Ovary (tissue), 9 donors: ENCODE data around the gene PPP2R2C. TPM values are rescaled to one million over a fixed set of nuclear protein-coding genes. Genes with fewer than 3 reads are reported as not detected.

Experiments
- DNase-seq, 5 donors: peaks; one replicate each; pipeline ENCODE4 v3.0.0-alpha.2; 2019 to 2020
- H3K27ac ChIP-seq, 2 donors: fragments of 200-600 bp; one replicate each; pipeline versions ENCODE4 v1.5.1 to v1.8.0; 2019 to 2022
- H3K27me3 ChIP-seq: fragments of 200-600 bp; one replicate; pipeline ENCODE4 v1.8.0; 2022
- H3K36me3 ChIP-seq: fragments of 200-600 bp; sonication (generic); one replicate; pipeline ENCODE4 v1.5.1; 2019
- H3K4me1 ChIP-seq: one replicate; pipeline ENCODE4 v1.8.1; 2013; ENCODE audit warnings: mild to moderate bottlenecking, moderate library complexity; ENCODE audit not compliant: insufficient read depth
- H3K4me3 ChIP-seq: fragments of 200-600 bp; sonication (generic); one replicate; pipeline ENCODE4 v1.5.1; 2017
- H3K9me3 ChIP-seq, 2 donors: fragments of 200-600 bp in 1 of 2; sonication (generic) in 1 of 2; one replicate each; pipeline versions ENCODE4 v1.5.1 to v1.8.1; 2013 to 2019; ENCODE audit warnings: mild to moderate bottlenecking in 1 of 2, moderate library complexity in 1 of 2
- CTCF ChIP-seq, 3 donors: fragments of 450-650 bp in 2 of 3; fragments of 200-600 bp in 1 of 3; IDR thresholded peaks; one replicate each; pipeline versions ENCODE4 v1.5.1 to v1.8.0; 2016 to 2022; ENCODE audit warnings: antibody characterized with exemption in 3 of 3, mild to moderate bottlenecking in 1 of 3
- EP300 ChIP-seq: sonication (generic); formaldehyde crosslinking; IDR thresholded peaks from one replicate; pipeline ENCODE4 v1.6.1; 2017; ENCODE audit warnings: antibody characterized with exemption
- POLR2A ChIP-seq: fragments of 450-650 bp; IDR thresholded peaks from one replicate; pipeline ENCODE4 v1.6.1; 2017; ENCODE audit warnings: antibody characterized with exemption, mild to moderate bottlenecking, moderate library complexity
- WGBS, 3 donors: extraction: QIAGEN DNeasy Blood & Tissue Kit in 1 of 3; methylation state at CpG; one replicate each; pipeline versions ENCODE4 v1.1.5 to v1.1.7; 2013 to 2017; 5-methylcytosine and 5-hydroxymethylcytosine counted together
- intact Hi-C, 4 donors: fragments of 100-400 bp; cut with DNase I; formaldehyde crosslinking; loops; one replicate each; pipeline versions ENCODE4 v1.11.0 to v1.15.1; 2022 to 2023
- polyA plus RNA-seq, 2 donors: library from polyadenylated mRNA; stranded (reverse); fragments of 200-250 nt in 1 of 2; fragments of 350-450 nt in 1 of 2; fragmentation: Illumina TruSeq in 1 of 2; extraction: RNeasy Lipid Tissue Mini Kit (QIAGEN cat#74804) in 1 of 2; gene quantifications; one replicate each; pipeline ENCODE4 v1.2.3, GENCODE V29; 2013 to 2014
- total RNA-seq, 7 donors: library from RNA; depleted of rRNA in 2 of 7; stranded (reverse); fragments of >200 nt in 2 of 7; fragmentation: NEBNext Ultra II Directional in 3 of 7; extraction: Animal tissue kit (Norgen Biotek cat#: 25700) in 3 of 7; gene quantifications; one replicate each; pipeline versions ENCODE4 v1.1.0 to v1.2.4, GENCODE V29; 2016 to 2023
- donor health status: DM: no; HTN: no; CAD: no; lungs with moderate emphysema.
- donor health status: DM: no; HTN: no; CAD: no.
- donor health status: Bipolar disorder and iron deficiency.
- donor health status: DM: yes; HTN: yes; CAD: no.
- donor health status: DM: no; HTN: no; CAD: no.
- donor health status: DM: yes; HTN: yes; CAD: no.

PPP2R2C gene
- total and polyA plus RNA-seq, 9 donors, result 0.12 to 4.5 (median 0.77) TPM

DNA sequence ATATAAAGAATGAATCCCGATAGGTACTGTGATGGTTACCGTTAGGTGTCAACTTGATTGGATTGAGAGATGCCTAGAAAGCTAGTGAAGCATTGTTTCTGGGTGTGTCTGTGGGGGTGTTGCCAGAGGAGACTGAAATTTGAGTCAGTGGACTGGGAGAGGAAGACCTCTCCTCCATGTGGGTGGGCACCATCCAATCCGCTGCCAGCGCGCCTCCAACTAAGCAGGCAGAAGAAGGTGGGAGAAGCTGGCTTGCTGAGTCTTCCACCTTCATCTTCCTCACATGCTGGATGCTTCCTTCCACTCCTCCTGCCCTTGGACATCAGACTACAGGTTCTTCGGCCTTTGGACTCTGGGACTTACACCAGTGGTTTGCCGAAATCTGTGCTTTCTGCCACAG lies 162.6 kb downstream of the PPP2R2C start:
- DNase-seq, result no peak
- WGBS, 3 donors, result 76 to 84% (median 82%) methylated on average over 7 of the region's 7 CpGs
- TF ChIP-seq CTCF (IDR thresholded peaks at IDR 0.05), result no peak
- no peak for TF ChIP-seq POLR2A
- TF ChIP-seq EP300, result no peak
- intact Hi-C loops, result no loop called here
- no peaks in the 10 kb centered on the region for H3K9me3 ChIP-seq
- no peaks in the 10 kb centered on the region for H3K27me3 ChIP-seq
- H3K4me3 ChIP-seq, result peak overlapping the region; percentile 49
- H3K27ac ChIP-seq, result no peak overlapping the region
- H3K36me3 ChIP-seq, result no peaks in the 10 kb centered on the region
- peaks cover 2% of the 10 kb centered on the region for H3K4me1 ChIP-seq

DNA sequence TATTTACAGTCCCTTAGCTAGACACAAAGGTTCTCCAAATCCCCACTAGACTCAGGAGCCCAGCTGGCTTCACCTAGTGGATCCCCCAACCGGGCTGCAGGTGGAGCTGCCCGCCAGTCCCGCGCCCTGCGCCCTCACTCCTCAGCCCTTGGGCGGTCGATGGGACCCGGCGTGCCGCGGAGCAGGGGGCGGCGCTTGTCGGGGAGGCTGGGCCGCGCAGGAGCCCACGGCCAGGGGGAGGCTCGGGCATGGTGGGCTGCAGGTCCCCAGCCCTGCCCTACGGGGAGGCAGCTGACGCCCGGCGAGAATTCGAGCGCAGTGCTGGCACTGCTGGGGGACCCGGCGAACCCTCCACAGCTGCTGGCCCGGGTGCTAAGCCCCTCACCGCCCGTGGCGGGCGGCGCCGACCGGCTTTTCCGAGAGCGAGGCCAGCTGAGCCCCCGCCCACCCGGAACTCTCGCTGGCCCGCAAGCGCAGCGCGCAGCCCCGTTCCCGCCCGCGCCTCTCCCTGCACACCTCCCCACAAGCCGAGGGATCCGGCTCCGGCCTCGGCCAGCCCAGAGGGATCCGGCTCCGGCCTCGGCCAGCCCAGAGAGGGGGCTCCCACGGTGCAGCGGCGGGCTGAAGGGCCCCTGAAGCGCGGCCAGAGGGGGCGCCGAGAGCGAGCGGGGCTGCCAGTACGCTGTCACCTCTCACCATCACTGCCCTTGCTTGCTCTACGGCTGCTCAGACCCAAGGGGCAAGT lies 163.3 kb downstream of the PPP2R2C start:
- DNase-seq, result peak; percentile 49 to 76 (median 61)
- H3K27me3 ChIP-seq, result no peaks in the 10 kb centered on the region
- WGBS, 3 donors, result 1 to 8% (median 2%) methylated on average over 38 to 65 of the region's 65 CpGs
- H3K4me1 ChIP-seq, result peaks cover 2% of the 10 kb centered on the region
- H3K27ac ChIP-seq, result no peak overlapping the region
- H3K36me3 ChIP-seq, result no peaks in the 10 kb centered on the region
- H3K4me3 ChIP-seq, result peak overlapping the region; percentile 49
- TF ChIP-seq CTCF (IDR thresholded peaks at IDR 0.05) (no peak), EP300 (no peak), POLR2A (no peak)
- no peaks in the 10 kb centered on the region for H3K9me3 ChIP-seq
- intact Hi-C loops, result no loop called here

DNA sequence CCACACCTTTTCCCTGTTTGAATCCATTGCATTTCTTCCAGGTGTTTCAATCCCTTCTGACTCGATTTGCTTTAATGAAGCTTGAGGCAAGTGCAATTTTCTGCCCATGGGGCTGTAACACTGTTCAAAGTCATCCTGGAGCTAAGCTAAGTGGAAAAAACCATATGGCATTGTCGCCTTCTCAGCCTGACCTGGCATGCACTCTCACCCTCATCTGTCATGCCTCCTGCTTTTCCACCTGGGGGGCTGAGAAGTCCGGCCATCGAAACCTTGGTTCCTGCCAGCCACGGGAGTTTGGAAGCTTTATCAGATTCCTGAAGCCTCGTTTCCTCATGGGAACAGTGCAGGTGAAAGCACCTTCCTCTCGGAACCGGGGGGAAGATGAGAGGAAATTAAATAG lies 164.5 kb downstream of the PPP2R2C start:
- 84 to 88% (median 84%) methylated on average over 8 of the region's 8 CpGs for WGBS, 3 donors
- intact Hi-C loops, result no loop called here

DNA sequence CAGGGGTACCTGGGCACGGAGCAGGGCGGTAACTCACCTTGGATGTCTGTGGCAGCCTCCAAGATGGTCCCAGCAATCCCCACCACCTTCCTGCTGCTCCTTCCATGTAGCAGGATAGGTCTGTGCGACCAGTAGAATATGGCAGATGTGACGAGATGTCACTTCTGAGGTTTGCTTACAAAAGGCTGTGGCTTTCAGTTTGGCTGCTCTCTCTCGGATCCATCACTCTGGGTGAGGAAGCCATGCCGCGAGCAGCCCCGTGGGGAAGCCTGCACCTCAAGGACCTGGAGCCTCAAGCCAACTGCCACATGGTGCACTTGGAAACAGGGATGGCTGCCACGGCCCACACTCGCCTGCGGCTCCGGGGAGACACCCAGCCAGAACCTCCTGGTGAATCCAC lies 165.2 kb downstream of the PPP2R2C start:
- no peaks in the 10 kb centered on the region for H3K27me3 ChIP-seq
- no peaks in the 10 kb centered on the region for H3K9me3 ChIP-seq
- no peak for DNase-seq
- WGBS, 3 donors, result 75 to 77% (median 76%) methylated on average over 12 of the region's 12 CpGs
- H3K36me3 ChIP-seq, result no peaks in the 10 kb centered on the region
- intact Hi-C loops, result no loop called here
- H3K4me1 ChIP-seq, result peaks cover 2% of the 10 kb centered on the region
- H3K27ac ChIP-seq, result no peak overlapping the region
- TF ChIP-seq EP300 (no peak), POLR2A (no peak), CTCF (IDR thresholded peaks at IDR 0.05) (no peak)
- H3K4me3 ChIP-seq, result no peak overlapping the region

More for the DNA sequence above, 164.5 kb downstream of the PPP2R2C start:
- H3K36me3 ChIP-seq, result no peaks in the 10 kb centered on the region
- H3K27ac ChIP-seq, result no peak overlapping the region
- H3K27me3 ChIP-seq, result no peaks in the 10 kb centered on the region
- no peaks in the 10 kb centered on the region for H3K9me3 ChIP-seq
- H3K4me3 ChIP-seq, result no peak overlapping the region
- TF ChIP-seq EP300 (no peak), POLR2A (no peak), CTCF (IDR thresholded peaks at IDR 0.05) (no peak)
- no peak for DNase-seq
- peaks cover 2% of the 10 kb centered on the region for H3K4me1 ChIP-seq
